SKM-1 (cell line): Measurements from ENCODE around the gene GLB1L2.

Source experiments
- DNase-seq: peaks from one replicate; lab custom pipeline; 2025; ENCODE audit not compliant: unreplicated experiment; lab: John Stamatoyannopoulos, UW

Gene GLB1L2

GRCh38 chr11:134346976-134347350 lies 15.2 kb downstream of the GLB1L2 start:
- DNase-seq, result no peak

- no peak for DNase-seq
Observed at GRCh38 chr11:134347441-134347840, 15.7 kb downstream of the GLB1L2 start.

GRCh38 chr11:134349109-134349801 lies 17.5 kb downstream of the GLB1L2 start:
- no peak for DNase-seq

GRCh38 chr11:134349802-134350355 lies 18.1 kb downstream of the GLB1L2 start:
- no peak for DNase-seq

- no peak for DNase-seq
Observed at GRCh38 chr11:134350381-134350780, 18.6 kb downstream of the GLB1L2 start.

GRCh38 chr11:134352111-134352510 lies 20.3 kb downstream of the GLB1L2 start:
- no peak for DNase-seq

GRCh38 chr11:134355136-134355535 lies 23.3 kb downstream of the GLB1L2 start:
- no peak for DNase-seq

- no peak for DNase-seq
Observed at GRCh38 chr11:134355656-134356055, 23.9 kb downstream of the GLB1L2 start.

GRCh38 chr11:134356656-134357544 lies 25.1 kb downstream of the GLB1L2 start:
- no peak for DNase-seq

GRCh38 chr11:134357545-134357839 lies 25.7 kb downstream of the GLB1L2 start:
- no peak for DNase-seq

- DNase-seq, result no peak
Observed at GRCh38 chr11:134358165-134358855, 26.5 kb downstream of the GLB1L2 start.

- DNase-seq, result no peak
Observed at GRCh38 chr11:134358856-134359490, 27.2 kb downstream of the GLB1L2 start.

GRCh38 chr11:134359646-134360045 lies 27.9 kb downstream of the GLB1L2 start:
- DNase-seq, result no peak

GRCh38 chr11:134360050-134360835 lies 28.5 kb downstream of the GLB1L2 start:
- peak; percentile 1 for DNase-seq

- no peak for DNase-seq
Observed at GRCh38 chr11:134361661-134362060, 29.9 kb downstream of the GLB1L2 start.

GRCh38 chr11:134362192-134362901 lies 30.6 kb downstream of the GLB1L2 start:
- no peak for DNase-seq

GRCh38 chr11:134363161-134363560 lies 31.4 kb downstream of the GLB1L2 start:
- no peak for DNase-seq

- no peak for DNase-seq
Observed at GRCh38 chr11:134363592-134363991, 31.8 kb downstream of the GLB1L2 start.

- DNase-seq, result no peak
Observed at GRCh38 chr11:134364261-134364660, 32.5 kb downstream of the GLB1L2 start.
